GM19395 (cell line): ENCODE data around the gene SCLY.

Experiments
- ATAC-seq: cut with Tn5 transposase; IDR thresholded peaks from one replicate; pipeline ENCODE4 v1.9.1; 2021; ENCODE audit warnings: mild to moderate bottlenecking, moderate library complexity; ENCODE audit not compliant: unreplicated experiment

SCLY gene

DNA sequence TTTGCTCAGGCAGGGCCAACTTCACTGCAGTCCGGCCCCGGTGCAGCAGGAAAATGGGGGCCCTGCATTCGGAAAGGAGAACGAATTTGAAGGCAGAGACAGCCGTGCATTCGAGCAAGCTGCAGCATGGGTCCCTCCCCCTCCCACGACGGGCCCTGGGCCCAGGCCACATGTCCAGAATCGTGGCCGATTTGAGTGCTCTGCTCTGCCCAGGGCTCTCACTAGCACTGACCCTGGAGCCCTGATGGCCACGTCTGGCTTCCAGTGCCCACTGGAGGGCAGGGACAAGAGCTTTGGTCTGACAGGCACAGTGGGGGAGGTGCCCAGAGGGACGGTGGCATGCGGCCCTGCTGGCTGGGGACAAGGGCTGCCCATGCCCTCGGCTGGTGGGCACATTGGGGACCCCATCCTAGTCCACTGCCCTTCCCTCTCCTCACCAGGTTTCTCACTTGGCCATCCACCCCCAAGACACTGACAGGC is 63.2 kb downstream of the SCLY start:
- no peak for ATAC-seq

GRCh38 chr2:238124488-238125126 is 63.8 kb downstream of the SCLY start:
- no peak for ATAC-seq

GRCh38 chr2:238125127-238125885 is 64.5 kb downstream of the SCLY start:
- ATAC-seq: no peak

GRCh38 chr2:238126338-238126737 is 65.5 kb downstream of the SCLY start:
- no peak for ATAC-seq

DNA sequence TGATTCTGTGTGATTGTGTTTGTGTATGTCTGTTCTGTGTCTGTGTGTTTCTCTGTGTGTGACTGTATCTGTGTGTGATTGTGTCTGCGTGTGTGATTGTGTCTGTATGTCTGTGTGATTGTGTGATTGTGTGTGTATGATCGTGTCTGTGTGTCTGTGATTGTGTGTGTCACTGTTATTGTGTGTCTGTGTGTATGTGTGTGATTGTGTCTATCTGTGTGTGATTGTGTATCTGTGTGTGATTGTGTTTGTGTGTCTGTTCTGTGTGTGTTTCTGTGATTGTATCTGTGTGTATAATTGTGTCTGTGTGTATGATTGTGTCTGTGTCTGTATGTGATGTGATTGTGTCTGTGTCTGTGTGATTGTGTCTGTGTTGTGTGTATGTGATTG is 66.0 kb downstream of the SCLY start:
- ATAC-seq: no peak

GRCh38 chr2:238127165-238128060 is 66.6 kb downstream of the SCLY start:
- no peak for ATAC-seq

DNA sequence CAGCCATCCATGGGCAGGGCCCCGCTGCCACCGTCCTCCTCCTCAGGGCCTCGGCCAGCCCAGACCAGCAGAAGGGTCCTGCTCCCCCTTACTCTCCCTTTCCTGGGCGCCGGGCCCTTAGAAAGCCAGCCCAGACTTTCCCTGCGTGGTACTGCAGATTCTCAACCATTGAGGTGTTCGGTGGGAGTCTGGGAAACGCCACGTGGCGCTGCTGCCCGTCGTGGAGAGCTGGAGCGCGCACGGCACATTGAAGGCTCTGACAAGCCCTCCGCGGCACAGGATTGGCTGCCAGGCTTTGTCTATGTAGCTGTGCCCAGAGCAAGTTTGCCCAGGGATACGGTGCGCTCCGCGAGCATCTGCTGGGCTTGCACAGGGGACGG is 67.2 kb downstream of the SCLY start:
- ATAC-seq: no peak

GRCh38 chr2:238128534-238129001 is 67.8 kb downstream of the SCLY start:
- no peak for ATAC-seq

- ATAC-seq: no peak
Observed at GRCh38 chr2:238129166-238130010, 68.6 kb downstream of the SCLY start.

GRCh38 chr2:238130111-238130695 is 69.4 kb downstream of the SCLY start:
- no peak for ATAC-seq

- no peak for ATAC-seq
Observed at GRCh38 chr2:238130696-238131628, 70.2 kb downstream of the SCLY start.

GRCh38 chr2:238131761-238132462 is 71.1 kb downstream of the SCLY start:
- no peak for ATAC-seq

DNA sequence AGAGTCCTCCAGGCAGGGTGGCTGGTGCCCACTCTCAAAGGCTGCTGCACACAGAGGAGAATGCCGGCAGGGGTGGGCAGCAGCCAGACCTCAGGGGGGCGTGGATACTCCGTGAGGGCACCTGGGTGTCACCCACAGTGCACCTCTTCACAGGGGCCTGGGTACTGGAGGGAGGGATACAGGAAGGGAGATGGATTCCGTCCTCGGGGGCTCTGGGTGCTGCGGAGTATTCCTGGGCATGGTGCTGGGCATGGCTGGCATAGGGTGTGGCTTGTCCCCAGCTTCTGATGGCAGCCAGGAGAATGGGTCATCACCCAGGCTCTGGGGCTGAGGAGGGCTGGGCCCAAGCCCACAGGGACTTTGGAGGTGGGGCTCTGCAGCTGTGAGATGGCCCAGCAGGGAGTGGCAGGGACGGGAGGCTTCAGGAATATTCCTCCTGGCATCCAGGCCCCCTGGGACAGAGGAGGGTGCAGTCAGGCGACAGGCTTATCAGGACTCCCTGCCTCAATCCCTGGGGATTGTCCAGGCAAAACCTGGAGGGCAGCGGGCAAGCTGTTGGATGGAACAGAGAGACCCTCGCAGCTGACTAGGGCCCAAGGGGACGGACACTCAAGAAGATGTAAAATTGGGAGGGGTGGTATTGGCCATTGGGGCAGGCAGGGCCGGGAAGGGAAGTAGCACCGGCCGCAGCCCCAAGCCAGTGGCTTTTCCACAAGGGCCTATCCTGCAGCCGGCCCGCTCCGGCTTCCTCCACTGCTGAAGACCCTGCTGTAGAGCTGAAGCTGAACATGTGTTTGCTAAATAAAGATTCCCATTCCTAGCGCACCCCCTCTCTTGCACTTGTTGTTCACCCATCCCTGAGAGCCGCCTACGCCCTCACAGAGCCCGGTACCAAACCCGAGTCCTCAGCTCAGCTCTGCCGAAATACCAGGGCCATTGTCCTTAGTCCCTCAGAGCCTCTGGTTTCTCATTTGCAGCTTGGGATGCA is 72.0 kb downstream of the SCLY start:
- ATAC-seq: no peak

DNA sequence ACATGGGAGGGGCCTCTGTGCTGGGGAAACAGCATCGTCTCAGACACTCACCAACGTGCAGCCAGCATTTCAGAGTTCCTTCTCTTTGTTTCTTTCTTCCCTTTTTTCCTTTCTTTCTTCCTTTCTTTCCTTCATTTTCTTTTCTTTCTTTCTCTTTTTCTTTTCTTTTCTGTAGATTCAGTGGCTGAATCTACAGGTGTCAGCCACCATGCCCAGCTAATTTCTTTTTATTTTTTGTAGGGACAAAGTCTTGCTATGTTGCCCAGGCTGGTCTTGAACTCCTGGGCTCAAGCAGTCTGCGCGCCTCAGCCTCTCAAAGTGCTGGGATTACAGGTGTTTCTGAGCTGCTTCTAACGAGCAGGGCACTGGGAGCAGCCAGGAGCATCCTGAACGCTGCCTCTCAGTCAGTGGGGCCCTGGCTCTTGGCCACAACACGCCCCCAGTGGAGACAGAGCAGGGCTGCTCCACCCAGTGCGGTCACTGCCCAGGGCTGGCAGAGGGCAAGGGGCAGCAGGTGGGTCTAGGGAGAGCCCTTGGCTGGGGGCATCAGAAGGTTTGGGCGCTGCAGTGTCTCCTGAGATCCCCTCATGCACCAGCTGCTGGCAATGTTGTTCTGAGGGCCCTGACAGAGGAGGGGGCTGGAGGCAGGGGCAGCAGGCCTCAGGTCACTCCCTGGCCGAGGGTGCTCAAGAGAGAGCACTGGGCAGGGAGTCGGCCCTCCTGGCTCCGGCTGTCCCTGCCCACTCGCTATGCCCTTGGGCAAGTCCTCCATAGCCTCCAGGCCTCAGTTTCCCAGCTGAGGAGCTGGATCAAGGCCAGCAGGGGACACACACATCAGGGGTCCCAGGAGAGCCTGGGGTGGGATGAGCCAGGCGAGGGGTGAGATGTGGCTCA is 72.9 kb downstream of the SCLY start:
- no peak for ATAC-seq

DNA sequence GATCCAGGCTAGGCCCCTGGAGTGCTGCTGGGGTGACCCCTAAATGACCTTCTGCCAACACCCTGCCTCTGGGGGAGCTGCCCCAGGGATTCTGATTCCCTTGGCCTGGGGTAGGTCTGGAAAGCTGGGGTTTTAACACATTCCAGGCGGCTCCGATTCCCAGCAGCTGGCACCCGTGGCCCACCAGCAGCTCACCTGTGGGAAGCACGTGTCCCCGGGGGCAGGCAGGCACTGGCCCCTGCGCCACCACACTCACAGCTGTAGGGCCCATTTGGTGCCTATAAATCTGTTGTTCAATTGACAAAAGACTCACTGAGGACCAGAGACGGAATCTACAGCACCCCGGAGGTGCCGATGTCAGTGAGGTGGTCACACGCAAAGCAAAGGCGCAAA is 73.6 kb downstream of the SCLY start:
- no peak for ATAC-seq

DNA sequence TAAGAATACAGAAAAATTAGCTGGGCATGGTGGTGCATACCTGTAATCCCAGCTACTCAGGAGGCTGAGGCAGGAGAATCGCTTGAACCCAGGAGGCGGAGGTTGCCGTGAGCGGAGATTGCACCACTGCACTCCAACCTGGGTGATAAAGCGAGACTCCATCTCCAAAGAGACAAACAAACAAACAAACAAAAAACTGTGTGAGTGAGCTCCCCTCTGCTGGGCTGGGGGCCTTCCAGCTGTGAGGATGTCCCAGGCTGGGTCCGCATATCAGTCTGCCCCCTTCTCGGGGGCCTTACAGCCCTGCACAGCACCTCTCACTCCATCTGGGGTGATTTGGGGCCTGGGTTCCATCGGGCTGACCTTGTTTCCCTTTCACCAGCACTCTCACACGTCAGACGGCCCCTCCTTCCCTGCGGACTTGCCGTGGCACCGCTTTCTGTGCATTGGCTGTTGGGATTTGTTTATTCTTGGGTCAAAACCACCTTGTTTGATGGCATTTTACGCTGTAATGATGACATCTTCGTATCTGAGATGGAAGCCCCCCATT is 74.9 kb downstream of the SCLY start:
- ATAC-seq: no peak
